GM12878 (cell line): Measurements from ENCODE around the gene GPC5. TPM values are rescaled to one million over a fixed set of nuclear protein-coding genes. Genes with fewer than 3 reads are reported as not detected.

Experiments
- ATAC-seq: fragments of 200-7000 bp; cut with Tn5 transposase; 3 replicates; pipeline ENCODE4 v1.9.1; 2020; ENCODE audit warnings: mild to moderate bottlenecking, moderate library complexity
- BruUV-seq: library from RNA; stranded (reverse); fragments of 400-500 nt; replicated peaks from 2 replicates; lab custom pipeline; 2021; lab: Mats Ljungman, UMichigan
- CTCF ChIA-PET: fragments of 300-600 bp; sonication (Branson Sonifier 250); formaldehyde crosslinking; extraction: SDS; loops from one replicate; lab custom pipeline; 2021; ENCODE audit warnings: inconsistent platforms; lab: Yijun Ruan, JAX
- POLR2A ChIA-PET: fragments of 350-600 bp; formaldehyde crosslinking; extraction: SDS; loops from one replicate; lab custom pipeline; 2021; ENCODE audit warnings: inconsistent platforms; lab: Charles Lee
- RAD21 ChIA-PET: fragments of 300-600 bp; sonication (Branson Sonifier 250); formaldehyde crosslinking; loops from one replicate; lab custom pipeline; 2023; ENCODE audit warnings: antibody characterized with exemption; ENCODE audit not compliant: unreplicated experiment; lab: Charles Lee
- SMC1A ChIA-PET: fragments of 300-600 bp; sonication (Branson Sonifier 250); formaldehyde crosslinking; loops from one replicate; lab custom pipeline; 2023; ENCODE audit not compliant: unreplicated experiment, uncharacterized antibody; lab: Charles Lee
- DNase-seq: peaks from one replicate; pipeline ENCODE4 v3.0.0-alpha.2; 2011; ENCODE audit warnings: low read depth, low spot score
- FAIRE-seq: peaks from 3 replicates; lab custom pipeline; 2011; peaks lifted over from hg19 to GRCh38; lab: Jason Lieb, UNC
- H2AFZ ChIP-seq: 2 replicates; pipeline ENCODE4 v1.6.0; 2011; ENCODE audit warnings: low read depth, low read length, control low read depth; ENCODE audit not compliant: control insufficient read depth
- H3K27ac ChIP-seq: 2 replicates; pipeline ENCODE4 v1.5.1; 2011; ENCODE audit warnings: control low read depth; ENCODE audit not compliant: control insufficient read depth, insufficient read depth
- H3K27me3 ChIP-seq, 2 experiments: replicated peaks in 1 of 2; 2 replicates each; pipeline versions ENCODE4 v1.6.0 to v1.6.1; 2011; ENCODE audit warnings: low read length in 1 of 2; ENCODE audit not compliant: control insufficient read depth in 2 of 2, insufficient read depth in 2 of 2
- H3K36me3 ChIP-seq, 2 experiments: 2 replicates each; pipeline ENCODE4 v1.5.1; 2011; ENCODE audit warnings: low read length in 1 of 2; ENCODE audit not compliant: control insufficient read depth in 2 of 2, insufficient read depth in 2 of 2
- H3K4me1 ChIP-seq: 2 replicates; pipeline ENCODE4 v1.6.1; 2011; ENCODE audit warnings: mild to moderate bottlenecking, low read length, moderate library complexity, mixed read lengths; ENCODE audit not compliant: control insufficient read depth, insufficient read depth
- H3K4me2 ChIP-seq: 2 replicates; pipeline ENCODE4 v1.6.0; 2011; ENCODE audit warnings: control low read depth; ENCODE audit not compliant: control insufficient read depth, insufficient read depth
- H3K4me3 ChIP-seq: fragments of 200-600 bp; sonication (generic); 2 replicates; pipeline ENCODE4 v1.5.1; 2016
- H3K79me2 ChIP-seq: 2 replicates; pipeline ENCODE4 v1.6.0; 2011; ENCODE audit warnings: low read length; ENCODE audit not compliant: control insufficient read depth, insufficient read depth
- H3K9ac ChIP-seq: 2 replicates; pipeline ENCODE4 v1.8.0; 2011; ENCODE audit warnings: low read length, control low read depth, mixed read lengths; ENCODE audit not compliant: control insufficient read depth, insufficient read depth
- H3K9me3 ChIP-seq: replicated peaks from 3 replicates; pipeline ENCODE4 v1.5.1; 2011; ENCODE audit warnings: mild to moderate bottlenecking, low read length; ENCODE audit not compliant: control insufficient read depth, insufficient read depth
- H4K20me1 ChIP-seq: 2 replicates; pipeline ENCODE4 v1.6.0; 2011; ENCODE audit not compliant: control insufficient read depth, insufficient read depth
- HDAC2 ChIP-seq: fragments of 200-600 bp; sonication (generic); IDR thresholded peaks from 2 replicates; pipeline ENCODE4 v1.6.1; 2017
- MYB ChIP-seq: fragments of 150-350 bp; IDR thresholded peaks from 2 replicates; pipeline ENCODE4 v1.6.1; 2014; ENCODE audit warnings: mild to moderate bottlenecking, low read depth, low read length, borderline replicate concordance
- NFYB ChIP-seq: IDR thresholded peaks from 2 replicates; pipeline ENCODE4 v1.6.1; 2011; ENCODE audit warnings: low read depth, mild to moderate bottlenecking, low read length, improper control_type of control experiment, moderate library complexity; ENCODE audit not compliant: insufficient read depth
- RFX5 ChIP-seq: IDR thresholded peaks from 2 replicates; pipeline ENCODE4 v1.6.1; 2011; ENCODE audit warnings: low read depth, low read length, improper control_type of control experiment
- SREBF1 ChIP-seq: IDR thresholded peaks from 2 replicates; pipeline ENCODE4 v1.6.1; 2012; ENCODE audit warnings: mild to moderate bottlenecking, low read length
- SRF ChIP-seq, 2 experiments: IDR thresholded peaks; 2 replicates each; pipeline ENCODE4 v1.6.1; 2011; ENCODE audit warnings: low read depth in 2 of 2, low read length in 2 of 2, mild to moderate bottlenecking in 1 of 2, moderate library complexity in 1 of 2
- TCF12 ChIP-seq: IDR thresholded peaks from 2 replicates; pipeline ENCODE4 v1.6.1; 2011; ENCODE audit warnings: low read depth, mild to moderate bottlenecking, low read length
- YBX1 ChIP-seq: fragments of 450-650 bp; IDR thresholded peaks from 2 replicates; pipeline ENCODE4 v1.6.1; 2016; ENCODE audit warnings: antibody characterized with exemption
- ZNF217 ChIP-seq: fragments of 450-650 bp; IDR thresholded peaks from 2 replicates; pipeline ENCODE4 v1.6.1; 2017; ENCODE audit warnings: antibody characterized with exemption, mild to moderate bottlenecking
- WGBS: methylation state at CpG from one replicate; pipeline ENCODE4 v1.1.6; 2016; ENCODE audit warnings: low lambda C conversion rate; ENCODE audit not compliant: insufficient replicate concordance, insufficient coverage; ENCODE audit errors: missing lambda C conversion rate; 5-methylcytosine and 5-hydroxymethylcytosine counted together
- in situ Hi-C: fragments of 300-500 bp; cut with MboI; formaldehyde crosslinking; loops from 9 replicates; pipeline ENCODE4 v1.14.3; 2018; ENCODE audit warnings: mixed read lengths
- intact Hi-C: fragments of 100-400 bp; cut with micrococcal nuclease; formaldehyde crosslinking; loops from one replicate; pipeline ENCODE4 v1.14.2; 2022; ENCODE audit not compliant: unreplicated experiment
- polyA plus RNA-seq, 11 experiments: library from polyadenylated mRNA; depleted of rRNA in 4 of 11; unstranded in 6 of 11; stranded (reverse) in 5 of 11; fragments of >200 nt; fragmentation: Nextera tagmentation in 4 of 11; fragmentation: Illumina TruSeq in 1 of 11; extraction: Ambion mirVana in 4 of 11; extraction: Trizol in 1 of 11; gene quantifications; 1 replicate in 1 of 11; 2 replicates in 10 of 11; pipeline versions ENCODE4 v1.2.1 to v1.2.3, GENCODE V29; 2011 to 2016; ENCODE audit warnings: inconsistent platforms in 2 of 11, missing spikeins in 2 of 11, low read depth in 1 of 11
- total RNA-seq, 4 experiments: library from RNA; depleted of rRNA in 3 of 4; stranded (reverse); fragments of >200 nt in 3 of 4; fragmentation: Illumina TruSeq in 1 of 4; extraction: Trizol in 1 of 4; gene quantifications; 2 replicates each; pipeline versions ENCODE4 v1.2.1 to v1.2.3, GENCODE V29; 2013 to 2021
- TF ChIP-seq, protein P1 (sequence below): fragments of 450-650 bp; formaldehyde crosslinking; IDR thresholded peaks from 2 replicates; pipeline ENCODE4 v1.5.0; 2022; ENCODE audit warnings: mild to moderate bottlenecking, missing genetic modification characterization
- TF ChIP-seq, protein P2 (sequence below): fragments of 450-650 bp; formaldehyde crosslinking; IDR thresholded peaks from 2 replicates; pipeline ENCODE4 v1.4.0; 2022; ENCODE audit warnings: mild to moderate bottlenecking, moderate library complexity
- TF ChIP-seq, protein P3 (sequence below): IDR thresholded peaks from 2 replicates; pipeline ENCODE4 v1.6.1; 2012; ENCODE audit warnings: low read depth, low read length, improper control_type of control experiment

The GPC5 gene
- total and polyA plus RNA-seq, 10 of the 15 experiments (the other 5 are each of a cell fraction or from before 2014, with no cell fraction given) = 0.05 to 0.87 (median 0.44) TPM; not detected in 1

DNA sequence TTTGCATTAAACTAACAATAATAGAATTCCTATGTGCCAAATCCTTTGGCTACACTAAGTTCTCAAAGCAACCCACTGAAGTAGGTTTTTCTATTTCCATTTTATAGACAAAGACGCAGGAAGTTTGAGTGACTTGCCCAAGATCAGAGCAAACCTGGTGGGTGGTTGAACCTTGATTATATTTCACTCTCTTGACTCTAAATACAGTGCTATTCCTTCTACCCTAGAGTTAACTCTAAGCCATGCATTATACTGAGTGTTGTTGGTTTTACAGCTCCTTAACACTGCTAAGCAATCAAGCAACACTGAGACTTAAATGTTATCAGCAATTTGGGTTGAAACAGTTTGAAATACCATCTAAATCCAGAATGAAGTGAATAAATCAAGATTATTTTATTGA is 1014.6 kb downstream of the GPC5 start:
- no peaks in the 10 kb centered on the region for H3K9me3 ChIP-seq
- WGBS = 33% methylated on average over 1 of the region's 1 CpG
- DNase-seq = no peak
- ChIA-PET RAD21 (no interaction called here), POLR2A (no interaction called here), SMC1A (interaction anchor here (0.6 kb wide), 1 partner anchor 226 kb away, joined by 3 read pairs; no protein-coding TSS in a partner anchor), CTCF (no interaction called here)
- H3K36me3 ChIP-seq = no peaks in the 10 kb centered on the region
- H3K79me2 ChIP-seq = no peaks in the 10 kb centered on the region
- no peak overlapping the region for H3K4me3 ChIP-seq
- no peak overlapping the region for H3K27ac ChIP-seq
- no TSS peak for BruUV-seq
- H3K4me2 ChIP-seq = no peak overlapping the region
- H3K9ac ChIP-seq = no peak overlapping the region
- FAIRE-seq = no peak
- H3K27me3 ChIP-seq = no peaks in the 10 kb centered on the region
- H2AFZ ChIP-seq = no peak overlapping the region
- no peaks in the 10 kb centered on the region for H3K4me1 ChIP-seq
- in situ Hi-C loops (no loop called here), intact Hi-C loops (no loop called here)
- no peak for ATAC-seq
- TF ChIP-seq SRF (IDR thresholded peaks at IDR 0.05; ENCODE audit: low read depth in 2 of 2, low read length in 2 of 2) (no peak), SREBF1 (no peak), ZNF217 (no peak), YBX1 (no peak), RFX5 (no peak), HDAC2 (no peak), MYB (no peak), NFYB (no peak), TCF12 (no peak)
- TF ChIP-seq, protein P1, sequence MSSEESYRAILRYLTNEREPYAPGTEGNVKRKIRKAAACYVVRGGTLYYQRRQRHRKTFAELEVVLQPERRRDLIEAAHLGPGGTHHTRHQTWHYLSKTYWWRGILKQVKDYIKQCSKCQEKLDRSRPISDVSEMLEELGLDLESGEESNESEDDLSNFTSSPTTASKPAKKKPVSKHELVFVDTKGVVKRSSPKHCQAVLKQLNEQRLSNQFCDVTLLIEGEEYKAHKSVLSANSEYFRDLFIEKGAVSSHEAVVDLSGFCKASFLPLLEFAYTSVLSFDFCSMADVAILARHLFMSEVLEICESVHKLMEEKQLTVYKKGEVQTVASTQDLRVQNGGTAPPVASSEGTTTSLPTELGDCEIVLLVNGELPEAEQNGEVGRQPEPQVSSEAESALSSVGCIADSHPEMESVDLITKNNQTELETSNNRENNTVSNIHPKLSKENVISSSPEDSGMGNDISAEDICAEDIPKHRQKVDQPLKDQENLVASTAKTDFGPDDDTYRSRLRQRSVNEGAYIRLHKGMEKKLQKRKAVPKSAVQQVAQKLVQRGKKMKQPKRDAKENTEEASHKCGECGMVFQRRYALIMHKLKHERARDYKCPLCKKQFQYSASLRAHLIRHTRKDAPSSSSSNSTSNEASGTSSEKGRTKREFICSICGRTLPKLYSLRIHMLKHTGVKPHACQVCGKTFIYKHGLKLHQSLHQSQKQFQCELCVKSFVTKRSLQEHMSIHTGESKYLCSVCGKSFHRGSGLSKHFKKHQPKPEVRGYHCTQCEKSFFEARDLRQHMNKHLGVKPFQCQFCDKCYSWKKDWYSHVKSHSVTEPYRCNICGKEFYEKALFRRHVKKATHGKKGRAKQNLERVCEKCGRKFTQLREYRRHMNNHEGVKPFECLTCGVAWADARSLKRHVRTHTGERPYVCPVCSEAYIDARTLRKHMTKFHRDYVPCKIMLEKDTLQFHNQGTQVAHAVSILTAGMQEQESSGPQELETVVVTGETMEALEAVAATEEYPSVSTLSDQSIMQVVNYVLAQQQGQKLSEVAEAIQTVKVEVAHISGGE (CRISPR knock-in tag) = no peak
- TF ChIP-seq, protein P2, sequence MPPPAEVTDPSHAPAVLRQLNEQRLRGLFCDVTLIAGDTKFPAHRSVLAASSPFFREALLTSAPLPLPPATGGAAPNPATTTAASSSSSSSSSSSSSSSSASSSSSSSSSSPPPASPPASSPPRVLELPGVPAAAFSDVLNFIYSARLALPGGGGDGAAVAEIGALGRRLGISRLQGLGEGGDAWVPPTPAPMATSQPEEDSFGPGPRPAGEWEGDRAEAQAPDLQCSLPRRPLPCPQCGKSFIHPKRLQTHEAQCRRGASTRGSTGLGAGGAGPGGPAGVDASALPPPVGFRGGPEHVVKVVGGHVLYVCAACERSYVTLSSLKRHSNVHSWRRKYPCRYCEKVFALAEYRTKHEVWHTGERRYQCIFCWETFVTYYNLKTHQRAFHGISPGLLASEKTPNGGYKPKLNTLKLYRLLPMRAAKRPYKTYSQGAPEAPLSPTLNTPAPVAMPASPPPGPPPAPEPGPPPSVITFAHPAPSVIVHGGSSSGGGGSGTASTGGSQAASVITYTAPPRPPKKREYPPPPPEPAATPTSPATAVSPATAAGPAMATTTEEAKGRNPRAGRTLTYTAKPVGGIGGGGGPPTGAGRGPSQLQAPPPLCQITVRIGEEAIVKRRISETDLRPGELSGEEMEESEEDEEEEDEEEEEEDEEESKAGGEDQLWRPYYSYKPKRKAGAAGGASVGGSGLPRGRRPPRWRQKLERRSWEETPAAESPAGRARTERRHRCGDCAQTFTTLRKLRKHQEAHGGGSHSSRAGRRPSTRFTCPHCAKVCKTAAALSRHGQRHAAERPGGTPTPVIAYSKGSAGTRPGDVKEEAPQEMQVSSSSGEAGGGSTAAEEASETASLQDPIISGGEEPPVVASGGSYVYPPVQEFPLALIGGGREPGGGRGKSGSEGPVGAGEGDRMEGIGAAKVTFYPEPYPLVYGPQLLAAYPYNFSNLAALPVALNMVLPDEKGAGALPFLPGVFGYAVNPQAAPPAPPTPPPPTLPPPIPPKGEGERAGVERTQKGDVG (CRISPR knock-in tag) = no peak
- TF ChIP-seq, protein P3, sequence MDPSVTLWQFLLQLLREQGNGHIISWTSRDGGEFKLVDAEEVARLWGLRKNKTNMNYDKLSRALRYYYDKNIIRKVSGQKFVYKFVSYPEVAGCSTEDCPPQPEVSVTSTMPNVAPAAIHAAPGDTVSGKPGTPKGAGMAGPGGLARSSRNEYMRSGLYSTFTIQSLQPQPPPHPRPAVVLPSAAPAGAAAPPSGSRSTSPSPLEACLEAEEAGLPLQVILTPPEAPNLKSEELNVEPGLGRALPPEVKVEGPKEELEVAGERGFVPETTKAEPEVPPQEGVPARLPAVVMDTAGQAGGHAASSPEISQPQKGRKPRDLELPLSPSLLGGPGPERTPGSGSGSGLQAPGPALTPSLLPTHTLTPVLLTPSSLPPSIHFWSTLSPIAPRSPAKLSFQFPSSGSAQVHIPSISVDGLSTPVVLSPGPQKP = no peak
- no peaks in the 10 kb centered on the region for H4K20me1 ChIP-seq
